ENCODE data around the gene ITGBL1.
"Not testable (repeated sequence)": the region's sequence is repeated elsewhere in the genome, so short reads cannot be mapped to it uniquely, and the experiment has no call there.

Gene ITGBL1

GRCh38 chr13:101493541-101493940, 41.1 kb downstream of the ITGBL1 start:
- Histone ChIP-seq H3K27ac (no peak overlapping the region), H3K4me3 (no peak overlapping the region)

- Histone ChIP-seq H3K4me3 (no peak overlapping the region), H3K27ac (no peak overlapping the region)
Observed at GRCh38 chr13:101499406-101499805, 46.9 kb downstream of the ITGBL1 start.

- Histone ChIP-seq H3K27ac (no peak overlapping the region), H3K4me3 (no peak overlapping the region)
Observed at GRCh38 chr13:101502618-101503017, 50.1 kb downstream of the ITGBL1 start.

- no peak overlapping the region for H3K4me3 ChIP-seq
Observed at GRCh38 chr13:101511161-101511560, 58.7 kb downstream of the ITGBL1 start.

GRCh38 chr13:101511766-101512165, 59.3 kb downstream of the ITGBL1 start:
- H3K27ac ChIP-seq: peak overlapping the region in 2 of 21 experiments; percentile 13 to 39
- no peak overlapping the region for H3K4me3 ChIP-seq

More at GRCh38 chr13:101511161-101511560, 58.7 kb downstream of the ITGBL1 start:
- H3K27ac ChIP-seq: no peak overlapping the region

- Histone ChIP-seq H3K27ac (peak overlapping the region in 1 of 21 experiments; percentile 13), H3K4me3 (no peak overlapping the region)
Observed at GRCh38 chr13:101512650-101513049, 60.2 kb downstream of the ITGBL1 start.

- no peak overlapping the region for H3K27ac ChIP-seq
- no peak overlapping the region for H3K4me3 ChIP-seq
Observed at GRCh38 chr13:101514100-101514499, 61.6 kb downstream of the ITGBL1 start.

- Histone ChIP-seq H3K27ac (no peak overlapping the region), H3K4me3 (no peak overlapping the region)
Observed at GRCh38 chr13:101514695-101515275, 62.3 kb downstream of the ITGBL1 start.

- Histone ChIP-seq H3K27ac (no peak overlapping the region), H3K4me3 (no peak overlapping the region)
Observed at GRCh38 chr13:101515504-101515903, 63.0 kb downstream of the ITGBL1 start.

GRCh38 chr13:101516262-101516661, 63.8 kb downstream of the ITGBL1 start:
- H3K4me3 ChIP-seq: no peak overlapping the region
- no peak overlapping the region for H3K27ac ChIP-seq

GRCh38 chr13:101520672-101521071, 68.2 kb downstream of the ITGBL1 start:
- Histone ChIP-seq H3K27ac (peak overlapping the region in 6 of 21 experiments; percentile 10 to 69 (median 40)), H3K4me3 (no peak overlapping the region)

GRCh38 chr13:101521371-101521770, 68.9 kb downstream of the ITGBL1 start:
- peak overlapping the region in 6 of 21 experiments; percentile 10 to 69 (median 40) for H3K27ac ChIP-seq
- H3K4me3 ChIP-seq: no peak overlapping the region

- Histone ChIP-seq H3K27ac (no peak overlapping the region), H3K4me3 (no peak overlapping the region)
Observed at GRCh38 chr13:101522607-101523006, 70.1 kb downstream of the ITGBL1 start.

- Histone ChIP-seq H3K4me3 (no peak overlapping the region), H3K27ac (no peak overlapping the region)
Observed at GRCh38 chr13:101523154-101524131, 71.0 kb downstream of the ITGBL1 start.

GRCh38 chr13:101527130-101527529, 74.7 kb downstream of the ITGBL1 start:
- H3K27ac ChIP-seq: no peak overlapping the region
- H3K4me3 ChIP-seq: no peak overlapping the region

- peak overlapping the region in 1 of 21 experiments; percentile 8 for H3K27ac ChIP-seq
- no peak overlapping the region for H3K4me3 ChIP-seq
Observed at GRCh38 chr13:101529422-101529821, 76.9 kb downstream of the ITGBL1 start.

GRCh38 chr13:101530293-101530692, 77.8 kb downstream of the ITGBL1 start:
- Histone ChIP-seq H3K4me3 (no peak overlapping the region), H3K27ac (peak overlapping the region in 1 of 21 experiments; percentile 8)

- H3K27ac ChIP-seq: no peak overlapping the region
Observed at GRCh38 chr13:101535192-101535746, 82.8 kb downstream of the ITGBL1 start.

GRCh38 chr13:101536079-101536478, 83.6 kb downstream of the ITGBL1 start:
- no peak overlapping the region for H3K27ac ChIP-seq
- no peak overlapping the region for H3K4me3 ChIP-seq

More at GRCh38 chr13:101535192-101535746, 82.8 kb downstream of the ITGBL1 start:
- H3K4me3 ChIP-seq: no peak overlapping the region

- H3K27ac ChIP-seq, H3K4me3 ChIP-seq: not testable (repeated sequence)
Observed at GRCh38 chr13:101544544-101544943, 92.1 kb downstream of the ITGBL1 start.

GRCh38 chr13:101544979-101545378, 92.5 kb downstream of the ITGBL1 start:
- Histone ChIP-seq H3K27ac (no peak overlapping the region), H3K4me3 (no peak overlapping the region)
